Smooth muscle cell (in vitro differentiated cells): ENCODE measurements around the gene PSMA7. TPM values are rescaled to one million over a fixed set of nuclear protein-coding genes. Genes with fewer than 3 reads are reported as not detected.

ENCODE experiments used
- DNase-seq: peaks from one replicate; lab custom pipeline; 2025; ENCODE audit not compliant: unreplicated experiment; lab: John Stamatoyannopoulos, UW
- H2AFZ ChIP-seq: fragments of 200-600 bp; sonication (generic); 2 replicates; pipeline ENCODE4 v1.6.0; 2016; ENCODE audit warnings: antibody characterized with exemption, low read depth, mild to moderate bottlenecking
- H3F3A ChIP-seq: fragments of 200-600 bp; sonication (generic); 2 replicates; pipeline ENCODE4 v1.6.0; 2017; ENCODE audit warnings: antibody characterized with exemption, low read depth
- H3K27ac ChIP-seq: fragments of 200-600 bp; sonication (generic); 2 replicates; pipeline ENCODE4 v1.5.1; 2016; ENCODE audit warnings: low read depth, mild to moderate bottlenecking
- H3K27me3 ChIP-seq: fragments of 200-600 bp; sonication (generic); 2 replicates; pipeline ENCODE4 v1.6.1; 2016; ENCODE audit warnings: low read depth, mild to moderate bottlenecking
- H3K36me3 ChIP-seq: fragments of 200-600 bp; sonication (generic); 2 replicates; pipeline ENCODE4 v1.5.1; 2016; ENCODE audit warnings: low read depth
- H3K4me1 ChIP-seq: fragments of 200-600 bp; sonication (generic); 2 replicates; pipeline ENCODE4 v1.5.1; 2016; ENCODE audit warnings: low read depth
- H3K4me2 ChIP-seq: fragments of 200-600 bp; sonication (generic); 2 replicates; pipeline ENCODE4 v1.6.0; 2016; ENCODE audit warnings: mild to moderate bottlenecking
- H3K4me3 ChIP-seq: fragments of 200-600 bp; sonication (generic); 2 replicates; pipeline ENCODE4 v1.5.1; 2016; ENCODE audit warnings: mild to moderate bottlenecking
- H3K79me2 ChIP-seq: fragments of 200-600 bp; sonication (generic); 2 replicates; pipeline ENCODE4 v1.6.0; 2016; ENCODE audit warnings: low read depth, mild to moderate bottlenecking
- H3K9ac ChIP-seq: fragments of 200-600 bp; sonication (generic); 2 replicates; pipeline ENCODE4 v1.6.0; 2016; ENCODE audit warnings: low read depth
- H3K9me3 ChIP-seq: fragments of 200-600 bp; sonication (generic); replicated peaks from 2 replicates; pipeline ENCODE4 v1.5.1; 2016; ENCODE audit warnings: low read depth
- H4K20me1 ChIP-seq: fragments of 200-600 bp; sonication (generic); 2 replicates; pipeline ENCODE4 v1.6.0; 2016; ENCODE audit warnings: low read depth
- WGBS: methylation state at CpG from one replicate; pipeline ENCODE4 v1.1.7; 2016; ENCODE audit warnings: low lambda C conversion rate; 5-methylcytosine and 5-hydroxymethylcytosine counted together
- polyA plus RNA-seq: library from polyadenylated mRNA; unstranded; fragments of >200 nt; fragmentation: Nextera tagmentation; extraction: Ambion mirVana; gene quantifications from 2 replicates; pipeline ENCODE4 v1.2.1, GENCODE V29; 2016
- total RNA-seq: library from RNA; depleted of rRNA; stranded (reverse); fragments of >200 nt; gene quantifications from 2 replicates; pipeline ENCODE4 v1.2.3, GENCODE V29; 2014
- TF ChIP-seq, protein P1 (sequence below): fragments of 200-600 bp; sonication (generic); IDR thresholded peaks from 2 replicates; pipeline ENCODE4 v1.5.1; 2017; ENCODE audit warnings: borderline replicate concordance, mild to moderate bottlenecking, antibody characterized with exemption; ENCODE audit not compliant: insufficient read depth, poor library complexity, severe bottlenecking

PSMA7 gene
- total and polyA plus RNA-seq, 2 experiments from 2014 or later: 297 to 473 TPM

DNA sequence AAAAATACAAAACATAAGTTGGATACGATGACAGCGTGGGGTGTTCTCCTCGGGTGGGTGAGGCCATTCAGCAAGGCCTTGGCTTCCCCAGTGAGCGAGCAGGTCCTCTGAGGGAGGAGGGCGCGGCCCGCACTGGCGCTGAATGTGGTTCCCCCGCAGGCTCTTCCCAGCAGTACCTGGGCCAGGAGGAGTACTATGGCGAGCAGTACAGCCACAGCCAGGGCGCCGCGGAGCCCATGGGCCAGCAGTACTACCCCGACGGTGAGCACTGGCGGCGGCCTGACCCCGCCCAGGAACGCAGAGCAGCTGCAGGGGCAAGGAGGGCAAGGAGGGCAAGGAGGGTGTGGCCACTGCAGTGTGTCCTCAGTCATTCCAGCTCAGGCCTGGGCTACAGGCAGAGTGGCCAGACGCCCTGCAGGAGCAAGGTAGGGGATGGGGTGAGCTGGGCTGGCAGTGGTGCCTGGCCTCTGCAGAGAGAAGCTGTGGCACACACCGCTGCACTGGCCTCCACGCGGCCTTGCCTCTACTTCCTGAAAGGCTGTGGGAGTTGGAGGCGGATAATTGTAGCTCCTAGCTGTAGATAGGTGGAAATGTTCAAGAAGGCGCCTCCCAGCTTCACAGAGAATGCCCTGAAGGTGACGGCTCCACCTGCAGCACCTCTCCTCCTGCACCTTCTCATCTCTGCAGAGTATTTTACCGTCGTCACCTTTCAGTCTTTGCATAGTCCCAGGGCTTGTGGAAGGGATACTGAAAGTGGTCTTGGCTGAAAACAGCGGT is 21.0 kb upstream of the PSMA7 start:
- H3K27ac ChIP-seq: no peak overlapping the region
- WGBS: 97% methylated on average over 29 of the region's 29 CpGs
- H3F3A ChIP-seq: no peaks in the 10 kb centered on the region
- H3K9me3 ChIP-seq: no peaks in the 10 kb centered on the region
- no peaks in the 10 kb centered on the region for H3K27me3 ChIP-seq
- H2AFZ ChIP-seq: no peak overlapping the region
- no peaks in the 10 kb centered on the region for H3K79me2 ChIP-seq
- H3K4me2 ChIP-seq: no peak overlapping the region
- H3K4me1 ChIP-seq: no peaks in the 10 kb centered on the region
- no peak overlapping the region for H3K4me3 ChIP-seq
- H3K36me3 ChIP-seq: no peaks in the 10 kb centered on the region
- no peak overlapping the region for H3K9ac ChIP-seq
- DNase-seq: no peak
- TF ChIP-seq, protein P1, sequence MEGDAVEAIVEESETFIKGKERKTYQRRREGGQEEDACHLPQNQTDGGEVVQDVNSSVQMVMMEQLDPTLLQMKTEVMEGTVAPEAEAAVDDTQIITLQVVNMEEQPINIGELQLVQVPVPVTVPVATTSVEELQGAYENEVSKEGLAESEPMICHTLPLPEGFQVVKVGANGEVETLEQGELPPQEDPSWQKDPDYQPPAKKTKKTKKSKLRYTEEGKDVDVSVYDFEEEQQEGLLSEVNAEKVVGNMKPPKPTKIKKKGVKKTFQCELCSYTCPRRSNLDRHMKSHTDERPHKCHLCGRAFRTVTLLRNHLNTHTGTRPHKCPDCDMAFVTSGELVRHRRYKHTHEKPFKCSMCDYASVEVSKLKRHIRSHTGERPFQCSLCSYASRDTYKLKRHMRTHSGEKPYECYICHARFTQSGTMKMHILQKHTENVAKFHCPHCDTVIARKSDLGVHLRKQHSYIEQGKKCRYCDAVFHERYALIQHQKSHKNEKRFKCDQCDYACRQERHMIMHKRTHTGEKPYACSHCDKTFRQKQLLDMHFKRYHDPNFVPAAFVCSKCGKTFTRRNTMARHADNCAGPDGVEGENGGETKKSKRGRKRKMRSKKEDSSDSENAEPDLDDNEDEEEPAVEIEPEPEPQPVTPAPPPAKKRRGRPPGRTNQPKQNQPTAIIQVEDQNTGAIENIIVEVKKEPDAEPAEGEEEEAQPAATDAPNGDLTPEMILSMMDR: no peak
- peaks cover 18% of the 10 kb centered on the region for H4K20me1 ChIP-seq

DNA sequence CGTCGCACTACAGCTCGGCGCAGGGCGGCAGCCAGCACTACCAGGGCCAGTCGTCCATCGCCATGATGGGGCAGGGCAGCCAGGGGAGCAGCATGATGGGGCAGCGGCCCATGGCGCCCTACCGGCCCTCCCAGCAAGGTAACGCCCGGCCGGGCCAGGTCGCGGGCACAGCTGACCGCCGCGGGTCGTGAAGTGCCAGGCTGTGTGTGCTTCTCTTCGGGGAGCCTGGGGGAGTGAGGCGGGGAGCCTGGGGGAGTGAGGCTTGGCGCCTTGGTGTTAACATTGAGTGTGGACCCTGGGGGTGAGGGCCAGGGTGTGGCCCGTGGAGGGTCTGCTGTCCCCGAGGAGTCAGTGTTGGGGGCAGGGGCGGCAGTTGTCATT is 20.3 kb upstream of the PSMA7 start:
- Histone ChIP-seq H4K20me1 (peaks cover 24% of the 10 kb centered on the region), H3F3A (no peaks in the 10 kb centered on the region), H3K36me3 (no peaks in the 10 kb centered on the region), H3K4me1 (no peaks in the 10 kb centered on the region), H3K27me3 (no peaks in the 10 kb centered on the region), H3K9ac (no peak overlapping the region), H2AFZ (no peak overlapping the region), H3K9me3 (no peaks in the 10 kb centered on the region), H3K4me2 (no peak overlapping the region), H3K79me2 (peaks cover 2% of the 10 kb centered on the region), H3K27ac (no peak overlapping the region), H3K4me3 (no peak overlapping the region)
- DNase-seq: no peak
- WGBS: 98% methylated on average over 21 of the region's 25 CpGs
- TF ChIP-seq, protein P1: no peak

DNA sequence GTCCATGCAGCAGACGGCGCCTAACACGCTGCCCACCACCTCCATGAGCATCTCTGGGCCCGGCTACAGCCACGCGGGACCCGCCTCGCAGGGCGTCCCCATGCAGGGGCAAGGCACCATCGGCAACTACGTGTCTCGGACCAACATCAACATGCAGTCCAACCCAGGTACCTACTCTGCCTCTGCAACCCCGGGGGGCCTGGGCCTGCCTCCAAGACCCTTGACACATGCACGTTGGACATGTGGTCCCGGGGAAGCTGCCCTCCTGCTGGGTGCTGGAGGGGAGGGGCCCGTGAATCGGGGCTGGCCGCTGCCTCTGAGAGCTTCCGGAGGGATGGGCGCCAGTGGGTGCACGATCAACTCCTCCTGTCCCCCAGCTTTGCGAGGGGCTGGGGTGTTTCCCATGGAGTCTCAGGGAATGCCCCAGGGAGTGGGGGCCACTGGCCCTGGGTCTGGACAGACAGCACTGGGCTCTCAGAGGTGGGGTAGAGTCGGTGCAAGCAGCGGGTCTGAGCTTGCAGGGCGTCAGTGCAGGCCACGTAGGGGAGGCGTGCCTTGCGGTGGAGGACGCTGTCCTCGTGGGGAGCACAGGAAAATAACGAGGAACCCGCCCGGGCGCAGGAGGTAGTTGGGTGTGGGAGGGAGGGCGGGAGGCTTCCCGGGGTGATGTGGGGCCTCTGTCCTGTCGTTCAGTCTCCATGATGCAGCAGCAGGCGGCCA is 19.7 kb upstream of the PSMA7 start:
- Histone ChIP-seq H3K36me3 (no peaks in the 10 kb centered on the region), H3K79me2 (peaks cover 7% of the 10 kb centered on the region), H3F3A (no peaks in the 10 kb centered on the region), H3K9ac (no peak overlapping the region), H3K4me2 (no peak overlapping the region), H3K4me1 (no peaks in the 10 kb centered on the region), H3K9me3 (no peaks in the 10 kb centered on the region), H3K27me3 (no peaks in the 10 kb centered on the region), H3K27ac (no peak overlapping the region), H2AFZ (no peak overlapping the region), H4K20me1 (peaks cover 29% of the 10 kb centered on the region), H3K4me3 (no peak overlapping the region)
- whole genome bisulfite sequencing: 97% methylated on average over 31 of the region's 38 CpGs
- no peak for DNase-seq
- TF ChIP-seq, protein P1: no peak
